Spinal cord (tissue), 10 donors: Measurements from ENCODE around the gene CBFA2T2. TPM values are rescaled to one million over a fixed set of nuclear protein-coding genes. Genes with fewer than 3 reads are reported as not detected.
"Not testable (repeated sequence)": the region's sequence is repeated elsewhere in the genome, so short reads cannot be mapped to it uniquely, and the experiment has no call there.

Experiments used
- DNase-seq, 6 donors: peaks; one replicate each; pipeline versions ENCODE4 v3.0.0 to v3.0.0-alpha.2; 2013 to 2015; ENCODE audit warnings: low spot score in 6 of 6, low read depth in 4 of 6
- H3K27ac ChIP-seq: one replicate; pipeline ENCODE4 v1.5.1; 2013; ENCODE audit warnings: low read depth, low read length, control low read depth
- H3K27me3 ChIP-seq: one replicate; pipeline ENCODE4 v1.6.1; 2013; ENCODE audit warnings: low read length; ENCODE audit not compliant: control insufficient read depth, insufficient read depth
- H3K36me3 ChIP-seq: one replicate; pipeline ENCODE4 v1.6.1; 2013; ENCODE audit warnings: low read length; ENCODE audit not compliant: control insufficient read depth, insufficient read depth
- H3K4me1 ChIP-seq: one replicate; pipeline ENCODE4 v1.6.1; 2013; ENCODE audit warnings: low read length; ENCODE audit not compliant: control insufficient read depth, insufficient read depth
- H3K4me3 ChIP-seq: one replicate; pipeline ENCODE4 v1.5.1; 2013; ENCODE audit warnings: low read depth, low read length, control low read depth
- H3K9me3 ChIP-seq: one replicate; pipeline ENCODE4 v1.6.1; 2013; ENCODE audit warnings: low read length; ENCODE audit not compliant: control insufficient read depth, insufficient read depth
- WGBS: methylation state at CpG from one replicate; pipeline ENCODE4 v1.1.5; 2013; ENCODE audit warnings: missing lambda C conversion rate; ENCODE audit not compliant: insufficient coverage; 5-methylcytosine and 5-hydroxymethylcytosine counted together
- polyA plus RNA-seq, 2 donors: library from polyadenylated mRNA; unstranded; fragments of 120-200 nt; gene quantifications; one replicate each; pipeline ENCODE4 v1.2.1, GENCODE V29; 2013; ENCODE audit not compliant: insufficient read length in 2 of 2
- total RNA-seq, 2 donors: library from RNA; depleted of rRNA in 1 of 2; stranded (reverse); fragments of 120-200 nt in 1 of 2; fragments of >200 nt in 1 of 2; gene quantifications; one replicate each; pipeline versions ENCODE4 v1.2.3 to v1.2.4, GENCODE V29; 2013 to 2014
- donor health status: healthy.

Gene CBFA2T2
- total and polyA plus RNA-seq, 4 donors: 14.5 to 33.3 (median 19.1) TPM

GRCh38 chr20:33645072-33645358 is 155.1 kb downstream of the CBFA2T2 start:
- Histone ChIP-seq H3K4me3 (no peak overlapping the region), H3K9me3 (no peaks in the 10 kb centered on the region), H3K27me3 (no peaks in the 10 kb centered on the region), H3K36me3 (peaks cover 61% of the 10 kb centered on the region), H3K27ac (no peak overlapping the region), H3K4me1 (peaks cover 6% of the 10 kb centered on the region)
- 65% methylated on average over 4 of the region's 4 CpGs for WGBS
- no peak for DNase-seq

DNA sequence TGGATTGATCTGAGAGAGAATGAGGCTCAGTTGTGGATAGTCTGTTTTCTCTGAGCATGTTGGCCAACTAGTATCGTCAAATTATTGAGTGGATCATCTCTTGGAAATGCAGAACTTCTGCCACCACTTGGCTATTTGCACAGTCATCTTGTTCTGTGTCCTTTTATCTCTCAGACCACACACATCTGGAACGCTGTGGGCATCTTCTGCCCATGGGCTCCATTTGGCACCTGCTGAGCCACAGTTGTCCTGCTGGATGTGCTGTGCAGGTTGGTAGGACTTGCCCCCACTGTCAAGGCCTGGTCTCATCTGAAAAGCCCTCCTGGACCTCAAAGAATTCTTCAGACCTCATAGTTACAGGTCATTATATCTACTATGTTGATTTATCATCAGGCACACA is 155.5 kb downstream of the CBFA2T2 start:
- Histone ChIP-seq H3K27me3 (no peaks in the 10 kb centered on the region), H3K9me3 (no peaks in the 10 kb centered on the region), H3K4me1 (peaks cover 6% of the 10 kb centered on the region), H3K36me3 (peaks cover 61% of the 10 kb centered on the region), H3K4me3 (no peak overlapping the region), H3K27ac (no peak overlapping the region)
- WGBS: 88% methylated on average over 2 of the region's 2 CpGs
- no peak for DNase-seq

GRCh38 chr20:33646191-33646590 is 156.3 kb downstream of the CBFA2T2 start:
- no peaks in the 10 kb centered on the region for H3K9me3 ChIP-seq
- no peak overlapping the region for H3K4me3 ChIP-seq
- H3K36me3 ChIP-seq: peaks cover 55% of the 10 kb centered on the region
- 91% methylated on average over 3 of the region's 5 CpGs for WGBS
- H3K4me1 ChIP-seq: peaks cover 6% of the 10 kb centered on the region
- DNase-seq: no peak
- no peaks in the 10 kb centered on the region for H3K27me3 ChIP-seq
- H3K27ac ChIP-seq: no peak overlapping the region

DNA sequence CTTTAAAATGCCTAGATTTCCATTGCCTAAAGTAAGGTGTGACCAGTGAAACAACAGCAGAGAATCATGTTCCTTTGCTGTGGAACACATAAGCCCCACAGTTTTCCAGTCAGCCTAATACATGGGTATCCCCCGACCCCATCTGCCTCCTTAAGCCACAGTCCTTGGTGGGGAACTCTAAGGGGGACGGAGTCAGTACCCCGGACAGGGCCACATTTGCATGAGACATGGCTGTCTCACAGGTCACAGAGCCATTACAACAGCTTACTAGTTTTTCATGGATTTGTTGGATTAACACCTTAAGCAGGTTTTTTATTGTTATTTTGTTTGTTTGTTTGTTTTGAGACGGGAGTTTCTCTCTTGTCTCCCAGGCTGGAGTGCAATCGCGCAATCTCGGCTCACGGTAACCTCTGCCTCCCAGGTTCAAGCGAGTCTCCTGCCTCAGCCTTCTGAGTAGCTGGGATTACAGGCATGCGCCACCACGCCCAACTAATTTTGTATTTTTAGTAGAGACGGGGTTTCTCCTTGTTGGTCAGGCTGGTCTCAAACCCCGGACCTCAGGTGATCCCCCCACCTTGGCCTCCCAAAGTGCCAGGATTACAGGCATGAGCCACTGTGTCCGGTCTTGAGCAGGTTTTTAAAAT is 157.2 kb downstream of the CBFA2T2 start:
- H3K4me1 ChIP-seq, H3K27me3 ChIP-seq, H3K27ac ChIP-seq, H3K9me3 ChIP-seq, H3K4me3 ChIP-seq, DNase-seq: not testable (repeated sequence)
- peaks cover 48% of the 10 kb centered on the region for H3K36me3 ChIP-seq
- 78% methylated on average over 6 of the region's 14 CpGs for WGBS

GRCh38 chr20:33647603-33648395 is 157.9 kb downstream of the CBFA2T2 start:
- Histone ChIP-seq H3K27ac (no peak overlapping the region), H3K36me3 (peaks cover 43% of the 10 kb centered on the region), H3K4me3 (no peak overlapping the region), H3K27me3 (no peaks in the 10 kb centered on the region), H3K9me3 (no peaks in the 10 kb centered on the region), H3K4me1 (peaks cover 6% of the 10 kb centered on the region)
- 86% methylated on average over 10 of the region's 11 CpGs for WGBS
- peak in 1 of 6 donors; percentile 47 for DNase-seq

GRCh38 chr20:33648396-33649004 is 158.6 kb downstream of the CBFA2T2 start:
- H3K27me3 ChIP-seq: no peaks in the 10 kb centered on the region
- H3K36me3 ChIP-seq: peaks cover 41% of the 10 kb centered on the region
- H3K4me1 ChIP-seq: peaks cover 11% of the 10 kb centered on the region
- H3K4me3 ChIP-seq: no peak overlapping the region
- 89% methylated on average over 7 of the region's 14 CpGs for WGBS
- DNase-seq: peak in 1 of 6 donors; percentile 1
- no peaks in the 10 kb centered on the region for H3K9me3 ChIP-seq
- H3K27ac ChIP-seq: no peak overlapping the region

GRCh38 chr20:33649201-33649681 is 159.3 kb downstream of the CBFA2T2 start:
- Histone ChIP-seq H3K4me3 (no peak overlapping the region), H3K4me1 (peaks cover 13% of the 10 kb centered on the region), H3K27me3 (no peaks in the 10 kb centered on the region), H3K36me3 (peaks cover 36% of the 10 kb centered on the region), H3K9me3 (no peaks in the 10 kb centered on the region), H3K27ac (no peak overlapping the region)
- peak in 2 of 6 donors; percentile 41 to 73 for DNase-seq
- WGBS: 47% methylated on average over 17 of the region's 19 CpGs

GRCh38 chr20:33650111-33650752 is 160.3 kb downstream of the CBFA2T2 start:
- no peak for DNase-seq
- Histone ChIP-seq H3K9me3 (no peaks in the 10 kb centered on the region), H3K4me1 (peaks cover 13% of the 10 kb centered on the region), H3K27me3 (no peaks in the 10 kb centered on the region), H3K4me3 (no peak overlapping the region), H3K27ac (no peak overlapping the region), H3K36me3 (peaks cover 27% of the 10 kb centered on the region)
- WGBS: 80% methylated on average over 2 of the region's 11 CpGs

- Histone ChIP-seq H3K4me1 (peaks cover 13% of the 10 kb centered on the region), H3K9me3 (no peaks in the 10 kb centered on the region), H3K4me3 (no peak overlapping the region), H3K36me3 (peaks cover 27% of the 10 kb centered on the region), H3K27me3 (no peaks in the 10 kb centered on the region), H3K27ac (no peak overlapping the region)
- peak in 2 of 6 donors; percentile 24 to 25 for DNase-seq
- WGBS: 67% methylated on average over 2 of the region's 10 CpGs
These were observed 161.1 kb downstream of the CBFA2T2 start for GRCh38 chr20:33650753-33651561.
